NCI-H146 treated with DMSO at 0.1 percent for 48 hours (cell line): ENCODE measurements around the gene TMC6.
"Not testable (repeated sequence)": the region's sequence is repeated elsewhere in the genome, so short reads cannot be mapped to it uniquely, and the experiment has no call there.

Experiments used
- DNase-seq: peaks from one replicate; lab custom pipeline; 2025; ENCODE audit not compliant: unreplicated experiment; lab: John Stamatoyannopoulos, UW

Gene TMC6

DNA sequence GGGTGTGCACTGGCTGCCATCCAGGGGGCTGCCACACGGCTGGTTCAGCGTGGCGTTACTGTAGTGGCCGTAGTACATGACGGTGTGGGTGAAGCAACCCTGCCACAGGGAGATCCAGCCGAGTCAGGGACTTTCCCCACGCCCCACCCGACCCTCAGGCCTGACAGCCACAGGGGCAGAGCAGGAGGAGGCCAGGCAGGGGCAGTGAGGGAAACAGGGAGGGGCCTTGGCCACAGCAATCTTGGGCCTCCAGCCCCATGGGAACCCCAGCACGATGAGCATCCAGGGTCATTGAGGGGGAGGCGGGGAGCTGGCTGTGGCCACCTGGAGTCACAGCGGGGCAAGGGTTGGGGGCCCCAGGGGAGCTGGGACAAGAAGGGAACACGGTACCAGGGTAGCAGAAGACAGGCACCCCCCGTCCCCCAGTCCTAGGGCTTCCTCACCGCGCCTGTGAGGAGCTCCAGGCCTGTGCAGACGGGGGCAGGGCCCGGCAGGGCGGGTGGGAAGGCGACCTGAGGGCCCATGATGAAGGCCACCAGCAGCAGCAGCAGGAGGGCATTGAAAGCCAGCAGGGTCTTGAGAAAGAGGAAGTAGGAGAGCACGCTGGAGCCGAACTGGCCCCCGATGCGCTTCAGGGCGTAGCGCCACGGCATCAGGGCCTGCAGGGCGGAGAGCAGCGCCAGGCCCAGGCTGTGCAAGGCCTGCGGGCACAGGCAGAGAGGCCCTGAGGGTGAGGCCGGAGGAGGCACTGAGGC, 4.3 kb downstream of the TMC6 start:
- DNase-seq = no peak

DNA sequence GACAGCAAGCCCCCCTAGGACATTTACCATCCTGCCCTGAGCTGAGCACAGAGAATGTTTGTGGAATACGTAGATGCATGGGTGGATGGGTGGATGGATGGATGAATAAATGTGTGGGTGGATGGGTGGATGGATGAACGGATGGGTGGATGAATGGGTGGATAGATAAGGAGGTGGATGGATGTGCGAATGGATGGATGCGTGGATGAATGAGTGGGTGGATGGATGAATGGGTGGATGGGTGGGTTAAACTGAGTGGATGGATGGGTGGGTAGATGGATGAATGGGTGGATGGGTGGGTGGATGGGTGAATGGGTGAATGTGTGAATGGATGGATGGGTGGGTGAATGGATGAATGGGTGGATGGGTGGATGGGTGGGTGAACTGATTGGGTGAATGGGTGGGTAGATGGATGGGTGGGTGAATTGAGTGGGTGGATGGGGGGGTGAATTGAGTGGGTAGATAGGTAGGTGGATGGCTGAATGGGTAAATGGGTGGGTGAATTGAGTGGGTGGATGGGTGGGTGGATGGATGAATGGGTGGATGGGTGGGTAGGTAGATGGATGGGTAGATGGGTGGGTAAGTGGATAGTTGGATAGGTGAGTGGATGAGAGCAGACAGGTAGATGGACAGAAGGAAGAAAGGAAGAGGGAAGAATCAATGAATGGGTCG, 5.2 kb downstream of the TMC6 start:
- no peak for DNase-seq

DNA sequence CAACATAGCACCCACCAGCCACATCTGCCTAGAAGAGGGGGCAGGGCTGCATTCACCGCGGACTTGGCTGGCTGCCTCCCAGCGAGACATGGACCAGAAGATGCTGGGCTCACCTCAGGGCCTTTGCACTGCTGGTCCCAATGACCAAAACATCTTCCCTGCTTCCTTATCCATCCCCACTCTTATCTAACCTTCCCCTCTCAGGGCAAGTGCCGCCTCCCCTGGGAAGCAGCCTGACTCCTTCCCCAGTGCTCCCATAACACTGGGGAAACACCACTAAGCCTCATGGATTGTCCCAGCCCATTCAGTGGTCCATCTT, 5.7 kb downstream of the TMC6 start:
- DNase-seq = no peak

DNA sequence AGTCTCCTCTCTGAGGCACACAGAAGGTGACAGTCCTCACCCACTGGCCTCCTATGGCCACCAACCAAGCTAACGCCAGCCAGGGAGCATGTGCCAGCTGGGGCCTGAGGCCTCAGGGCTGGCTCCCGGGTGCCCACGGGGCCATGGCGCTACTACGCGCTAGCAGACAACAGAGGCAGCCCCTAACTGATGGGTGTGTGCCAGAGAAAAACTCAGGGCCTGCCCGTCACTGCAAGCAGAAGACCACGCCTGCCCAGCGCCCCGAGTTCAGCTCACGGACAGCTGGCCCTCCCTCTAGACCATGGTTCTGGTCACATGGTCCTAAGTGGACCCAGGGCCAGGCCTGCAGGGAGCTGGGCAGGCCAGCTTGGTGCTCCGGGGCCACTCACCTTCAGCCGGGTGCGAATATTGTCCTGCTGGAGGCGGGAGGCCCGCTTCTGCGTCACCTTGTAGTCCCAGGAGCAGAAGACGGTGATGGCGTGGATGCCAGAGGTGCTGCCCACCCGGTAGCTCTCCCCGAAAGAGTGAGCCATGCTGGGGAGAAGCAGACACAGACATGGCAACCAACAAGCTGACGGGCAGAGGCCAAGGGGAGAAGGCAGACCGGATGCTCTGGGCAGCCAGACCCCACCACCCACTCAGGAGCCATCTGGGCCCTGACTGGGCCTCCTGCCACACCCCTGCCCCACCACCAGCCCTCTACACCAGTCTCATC, 6.2 kb downstream of the TMC6 start:
- DNase-seq = no peak

DNA sequence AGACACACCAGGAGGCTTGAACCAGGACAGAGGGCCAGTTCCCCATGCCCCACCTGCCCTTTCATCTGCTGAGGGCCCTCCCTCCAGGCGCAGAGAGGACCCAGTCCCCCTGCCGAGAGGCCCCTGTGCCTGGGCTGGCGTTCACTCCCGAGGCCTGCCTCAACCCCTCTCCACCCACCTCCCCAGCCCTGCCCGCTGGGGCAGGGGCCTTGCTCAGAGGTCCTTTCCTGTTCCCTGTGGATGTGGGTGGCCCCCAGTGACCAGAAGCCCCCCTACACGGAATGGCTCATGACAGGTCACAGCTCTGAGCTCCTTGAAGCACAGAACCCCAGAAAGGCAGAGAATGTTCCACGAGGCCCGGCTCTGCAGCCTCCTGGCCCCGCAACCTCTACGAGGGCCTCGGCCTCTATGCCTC, 6.7 kb downstream of the TMC6 start:
- no peak for DNase-seq

DNA sequence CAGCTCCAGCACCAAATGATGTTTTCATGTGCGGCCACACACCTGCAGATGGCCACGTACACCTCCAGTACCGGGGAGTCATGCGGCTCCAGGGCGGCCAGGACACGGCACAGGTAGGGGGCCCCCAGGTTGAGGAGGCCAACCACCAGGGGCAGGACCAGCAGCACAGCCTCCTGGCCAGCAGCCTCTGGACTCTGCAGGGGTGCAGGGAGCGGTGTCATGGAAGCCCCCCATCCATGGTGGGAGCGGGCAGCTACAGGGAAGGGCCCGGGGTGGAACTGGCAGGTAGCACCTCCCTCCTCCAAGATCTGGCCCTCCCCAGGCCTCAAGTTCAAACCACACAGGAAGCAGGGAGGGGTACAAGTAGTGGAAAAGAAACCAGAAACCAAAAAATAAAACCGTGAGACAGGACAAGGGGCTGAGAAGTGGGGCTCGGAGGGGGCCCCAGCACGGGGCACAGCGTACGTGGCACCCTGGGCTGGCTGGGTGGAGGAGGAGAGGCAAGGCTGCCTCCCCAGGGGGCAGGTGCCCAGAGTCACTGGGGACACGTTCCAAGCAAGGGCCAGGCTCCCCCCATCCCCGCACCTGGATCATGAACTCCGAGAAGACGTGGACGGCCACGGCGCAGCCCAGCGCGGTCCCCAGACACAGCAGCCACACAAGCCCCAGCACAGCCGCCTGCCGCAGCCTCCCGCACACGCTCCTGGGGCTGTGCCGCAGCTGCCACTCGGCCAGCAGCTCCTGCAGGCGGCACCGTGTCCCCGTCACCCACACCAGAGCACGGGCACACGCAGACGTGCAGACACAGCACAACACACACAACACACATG, 7.4 kb downstream of the TMC6 start:
- no peak for DNase-seq

DNA sequence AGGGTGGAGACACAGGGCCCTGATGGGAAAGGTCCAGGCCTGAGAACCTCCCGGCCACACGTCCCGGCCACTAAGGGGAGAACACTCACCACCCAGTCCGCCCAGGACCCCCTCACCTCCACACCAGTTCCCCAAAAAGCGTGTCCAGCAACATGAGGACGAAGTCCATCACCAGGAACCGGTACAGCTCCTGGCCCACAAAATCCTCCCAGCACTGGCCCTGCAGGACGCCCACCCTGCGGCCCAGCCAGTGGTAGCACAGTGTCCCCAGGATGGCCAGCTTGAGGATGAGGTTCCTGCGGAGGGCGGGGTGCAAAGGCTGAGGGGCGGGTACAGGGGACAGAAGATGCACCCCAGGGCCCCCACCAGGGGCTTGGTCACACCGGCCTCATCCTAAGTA, 8.0 kb downstream of the TMC6 start:
- no peak for DNase-seq

DNA sequence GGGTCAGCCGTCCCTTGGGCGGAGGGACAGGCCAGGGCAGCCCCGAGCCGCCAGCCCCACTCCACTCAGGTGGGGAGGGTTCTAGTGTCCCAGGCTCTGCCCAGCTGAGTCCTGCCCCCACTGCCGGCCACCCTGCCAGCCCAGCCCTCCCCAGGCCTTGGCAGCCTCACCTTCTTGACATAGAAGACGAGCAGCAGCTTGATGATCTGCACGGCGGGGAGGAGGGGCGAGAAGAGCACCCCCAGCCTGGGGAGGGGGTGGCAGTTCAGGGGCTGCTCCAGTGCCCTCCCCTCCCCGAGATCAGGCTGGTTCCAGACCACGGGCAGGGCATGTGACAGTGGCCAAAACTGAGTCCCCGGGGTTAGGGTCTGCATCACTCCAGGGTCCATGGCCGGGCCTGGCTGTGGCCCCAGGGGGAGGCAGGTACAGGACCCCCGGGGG, 9.7 kb downstream of the TMC6 start:
- no peak for DNase-seq

DNA sequence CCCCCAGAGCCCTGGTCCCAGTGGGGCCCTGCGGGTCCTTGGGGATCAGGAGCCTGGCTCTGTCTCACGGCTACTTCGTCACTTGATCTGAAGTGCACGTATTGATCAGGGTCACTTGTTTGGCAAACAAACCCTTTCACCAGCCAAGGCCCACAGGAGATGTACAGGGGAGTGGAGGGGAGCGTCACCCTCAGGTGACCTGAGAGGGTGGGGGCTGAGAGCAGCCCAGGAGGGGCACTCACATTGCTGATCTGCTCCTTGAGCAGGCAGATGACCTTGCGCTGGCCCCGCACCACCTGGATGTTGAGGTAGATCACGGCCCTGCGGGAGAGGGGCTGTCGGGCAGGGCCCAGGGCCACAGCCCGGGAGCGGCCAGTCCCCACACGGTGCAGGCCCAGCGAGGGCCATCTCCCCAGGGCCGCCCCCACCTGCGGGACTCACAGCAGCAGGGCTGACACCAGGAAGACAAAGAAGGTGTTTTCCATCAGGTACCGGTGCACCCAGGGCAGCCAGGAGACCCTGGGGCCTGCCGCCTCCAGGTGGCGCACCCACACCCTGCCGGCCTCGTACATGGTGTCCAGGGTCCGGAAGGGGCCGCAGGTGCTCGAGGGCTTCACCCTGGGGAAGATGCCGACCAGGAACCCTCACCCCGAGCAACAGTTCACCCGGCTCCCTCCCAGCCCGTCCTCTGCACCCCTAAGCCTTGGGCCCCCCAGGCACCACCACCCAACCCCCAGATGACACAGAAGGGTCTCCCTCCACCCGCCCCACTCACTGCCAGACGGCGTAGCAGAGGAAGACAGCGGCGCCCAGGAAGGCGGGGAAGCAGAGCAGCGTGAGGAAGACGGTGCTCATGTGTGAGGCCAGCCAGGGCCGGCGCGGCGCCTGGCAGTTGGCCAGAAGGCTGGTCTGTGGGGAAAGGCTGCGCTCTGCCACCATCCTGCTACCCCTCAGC, 11.3 kb downstream of the TMC6 start:
- peak; percentile 56 for DNase-seq

DNA sequence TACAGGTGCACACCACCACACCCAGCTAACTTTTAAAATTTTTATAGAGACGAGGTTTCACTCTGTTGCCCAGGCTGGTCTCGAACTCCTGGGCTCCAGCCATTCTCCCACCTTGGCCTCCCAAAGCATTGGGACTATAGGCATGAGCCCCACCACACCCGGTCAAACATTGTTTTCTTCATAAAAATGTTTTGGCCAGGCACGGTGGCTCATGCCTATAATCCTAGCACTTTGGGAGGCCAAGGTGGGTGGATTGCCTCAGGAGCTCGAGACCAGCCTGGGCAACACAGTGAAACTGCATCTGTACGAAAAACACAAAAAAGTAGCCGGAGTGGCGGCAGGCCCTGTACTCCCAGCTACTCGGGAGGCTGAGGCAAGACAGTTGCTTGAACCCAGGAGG, 12.1 kb downstream of the TMC6 start:
- no peak for DNase-seq

DNA sequence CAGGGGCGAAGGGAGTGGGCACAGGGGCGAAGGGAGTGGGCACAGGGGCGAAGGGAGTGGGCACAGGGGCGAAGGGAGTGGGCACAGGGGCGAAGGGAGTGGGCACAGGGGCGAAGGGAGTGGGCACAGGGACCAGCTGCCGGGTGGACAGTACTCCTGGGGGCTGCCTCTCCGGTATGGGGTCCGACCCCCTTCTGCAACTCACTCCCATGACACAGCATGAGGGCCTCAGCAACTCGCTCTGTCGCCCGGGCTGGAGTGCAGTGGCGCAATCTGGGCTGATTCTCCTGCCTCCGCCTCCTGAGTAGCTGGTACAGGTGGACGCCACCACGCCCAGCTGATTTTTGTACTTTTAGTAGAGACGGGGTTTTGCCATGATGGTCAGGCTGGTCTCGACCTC, 12.8 kb downstream of the TMC6 start:
- DNase-seq = not testable (repeated sequence)

DNA sequence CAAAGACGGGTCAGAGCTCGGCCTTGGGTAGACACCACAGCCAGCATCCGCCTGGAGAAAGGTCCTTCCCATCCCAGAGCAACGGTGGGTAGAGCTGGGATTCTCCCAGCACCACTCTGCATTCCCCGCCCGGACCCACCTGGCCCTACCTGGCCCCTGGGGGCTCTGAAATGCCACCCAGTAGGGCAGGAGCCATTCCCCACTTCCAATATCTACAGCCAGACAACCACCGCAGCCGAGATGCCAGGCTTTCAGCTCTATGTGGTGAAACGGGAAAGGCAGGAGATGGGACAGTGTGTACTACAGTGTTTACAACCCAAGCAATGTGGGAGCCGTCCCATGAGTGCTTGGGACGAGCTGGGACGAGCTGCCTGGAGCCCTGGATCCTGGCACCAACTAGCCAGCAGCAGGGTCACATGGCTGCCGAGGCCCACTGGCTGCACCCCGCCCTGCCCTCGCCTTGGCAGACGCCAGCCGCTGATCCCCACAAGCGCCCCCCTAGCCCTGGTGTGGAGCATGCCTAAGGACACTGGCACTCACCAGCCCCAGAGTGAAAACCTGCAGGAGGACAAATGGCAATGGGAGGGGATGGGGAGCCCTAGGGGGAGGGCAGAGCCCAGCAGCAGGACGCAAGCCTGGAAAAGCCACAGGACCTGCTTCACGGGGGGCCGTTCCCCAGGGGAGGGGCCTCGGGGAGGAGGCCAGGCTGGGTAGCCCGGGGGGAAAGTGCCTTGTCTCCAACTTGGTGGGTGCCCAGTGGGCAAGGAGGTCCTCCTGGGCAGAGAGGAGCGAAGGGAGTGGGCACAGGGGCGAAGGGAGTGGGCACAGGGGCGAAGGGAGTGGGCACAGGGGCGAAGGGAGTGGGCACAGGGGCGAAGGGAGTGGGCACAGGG, 13.5 kb downstream of the TMC6 start:
- DNase-seq = no peak

DNA sequence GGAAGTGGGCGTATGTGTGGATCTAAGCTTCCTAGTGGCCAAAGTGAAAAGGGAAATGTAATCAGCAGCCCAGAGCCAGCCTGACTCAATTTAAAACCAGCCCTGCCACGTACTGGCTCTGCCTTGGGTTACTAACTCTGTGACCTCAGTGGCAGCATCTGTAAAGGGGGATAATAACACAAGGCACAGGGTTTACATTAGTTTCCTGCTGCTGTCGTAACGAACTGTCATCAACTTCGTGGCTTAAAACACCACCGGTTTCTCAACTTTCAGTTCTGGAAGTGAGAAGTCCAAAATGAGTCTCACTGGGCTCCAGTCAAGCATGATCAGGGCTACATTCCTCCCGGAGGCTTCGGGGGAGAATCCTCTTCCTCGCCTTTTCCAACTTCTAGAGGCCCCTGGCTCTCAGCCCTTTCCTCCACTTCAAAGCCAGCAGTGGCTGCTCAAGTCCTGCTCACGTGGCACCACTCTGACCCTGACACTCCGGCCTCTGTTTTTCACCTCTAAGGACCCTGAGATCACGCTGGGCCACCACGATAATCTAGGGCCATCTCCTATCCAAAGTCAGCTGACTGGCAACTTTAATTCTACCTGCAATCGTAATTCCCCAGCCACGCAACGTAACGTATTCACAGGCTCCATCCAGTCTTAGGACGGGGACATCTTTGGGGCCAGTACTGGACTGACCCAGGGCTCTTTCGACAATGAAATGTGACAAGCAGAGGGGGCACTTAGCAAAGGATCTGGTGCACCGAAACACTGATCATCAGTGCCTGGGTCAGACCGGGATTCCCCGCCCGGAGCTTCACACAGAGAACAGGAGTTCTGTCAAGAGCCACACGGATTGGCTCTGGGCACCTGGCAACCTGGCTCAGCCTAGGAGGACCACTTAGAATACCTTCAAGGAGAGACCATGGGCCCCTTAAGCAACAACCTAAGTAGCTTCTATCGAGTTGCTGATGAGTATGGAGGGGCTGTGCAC, 14.5 kb downstream of the TMC6 start:
- no peak for DNase-seq

DNA sequence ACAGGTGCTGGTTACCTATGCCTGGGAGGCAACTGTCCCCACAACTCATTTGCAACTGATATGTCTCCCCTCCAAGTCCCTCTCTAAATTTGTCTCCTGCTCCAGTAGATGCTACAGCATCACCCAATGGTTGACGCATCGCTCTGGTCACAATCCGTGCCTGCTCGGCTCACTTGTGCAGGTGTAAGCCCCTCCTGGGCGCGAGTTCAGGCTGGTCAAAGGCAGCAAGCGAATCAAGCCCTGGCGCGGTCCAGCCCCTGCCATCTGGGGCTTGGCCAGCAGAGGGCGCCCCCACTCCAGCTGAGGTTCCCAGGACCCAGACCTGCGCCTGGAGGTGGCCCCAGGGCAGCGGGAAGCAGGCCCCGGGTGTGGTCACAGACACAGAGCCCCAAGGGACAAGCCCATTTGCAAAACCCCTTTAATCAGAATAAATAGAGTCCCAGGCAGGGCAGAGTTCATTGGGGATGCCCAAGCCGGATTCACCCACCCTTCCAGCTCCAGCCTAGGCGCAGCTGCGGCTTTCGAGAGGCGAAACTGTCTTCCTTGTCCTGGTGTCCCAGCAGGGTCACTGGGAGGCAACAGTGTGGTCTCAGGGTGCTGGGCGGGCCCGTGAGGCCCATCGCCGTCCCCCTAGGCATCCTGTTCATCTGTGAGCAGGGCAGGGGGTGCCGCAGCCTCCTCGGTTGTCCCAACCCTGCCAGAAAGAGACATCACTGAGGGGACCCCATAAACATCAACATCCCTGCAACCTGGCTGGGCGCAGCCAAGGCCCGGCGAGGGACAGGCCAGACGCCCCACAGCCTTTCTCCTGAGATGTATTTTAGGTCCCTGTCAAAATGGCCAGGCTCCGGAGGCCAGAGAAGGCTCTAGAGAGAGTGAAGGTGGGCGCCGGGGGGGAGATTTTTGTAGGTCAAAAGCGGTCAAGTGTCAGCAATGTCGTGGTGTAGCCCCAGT, 15.8 kb downstream of the TMC6 start:
- DNase-seq = peak; percentile 31

DNA sequence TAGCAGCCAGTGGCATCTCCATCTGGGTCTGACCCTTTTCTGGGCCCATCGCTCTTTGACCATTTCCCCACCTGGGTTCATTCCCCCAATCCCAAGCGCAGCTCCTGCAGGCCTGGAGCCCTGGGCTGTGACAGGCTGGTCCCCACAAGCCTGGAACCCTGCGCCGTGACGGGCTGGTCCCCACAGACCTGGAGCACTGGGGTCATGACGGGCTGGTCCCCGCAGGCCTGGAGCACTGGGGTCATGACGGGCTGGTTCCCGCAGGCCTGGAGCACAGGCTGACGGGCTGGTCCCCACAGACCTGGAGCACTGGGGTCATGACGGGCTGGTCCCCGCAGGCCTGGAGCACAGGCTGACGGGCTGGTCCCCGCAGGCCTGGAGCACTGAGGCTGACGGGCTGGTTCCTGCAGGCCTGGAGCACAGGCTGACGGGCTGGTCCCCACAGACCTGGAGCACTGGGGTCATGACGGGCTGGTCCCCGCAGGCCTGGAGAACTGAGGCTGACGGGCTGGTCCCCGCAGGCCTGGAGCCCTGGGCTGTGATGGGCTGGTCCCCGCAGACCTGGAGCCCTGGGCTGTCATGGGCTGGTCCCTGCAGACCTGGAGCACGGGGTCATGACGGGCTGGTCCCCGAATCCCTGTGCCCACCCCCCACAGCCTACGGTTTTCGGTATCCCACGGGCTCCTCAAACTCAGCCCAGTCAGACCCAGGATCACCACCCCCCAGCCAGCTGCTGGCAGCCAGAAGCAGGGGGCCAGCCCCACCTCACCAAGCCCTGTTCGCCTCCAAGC, 16.6 kb downstream of the TMC6 start:
- DNase-seq = no peak
